Gastrocnemius medialis (tissue), 4 donors: ENCODE measurements around the gene N4BP3.

Experiments used
- CTCF ChIP-seq, 5 experiments: fragments of 450-650 bp in 3 of 5; fragments of 200-600 bp in 2 of 5; sonication (generic) in 2 of 5; IDR thresholded peaks in 4 of 5; conservative IDR thresholded peaks in 1 of 5; 1 replicate in 4 of 5; 2 replicates in 1 of 5; pipeline ENCODE4 v1.5.1; 2016 to 2019; ENCODE audit warnings: antibody characterized with exemption in 5 of 5, mild to moderate bottlenecking in 3 of 5, moderate library complexity in 3 of 5
- POLR2A ChIP-seq, 2 donors: fragments of 450-650 bp; IDR thresholded peaks; one replicate each; pipeline ENCODE4 v1.6.1; 2017; ENCODE audit warnings: antibody characterized with exemption in 2 of 2, mild to moderate bottlenecking in 2 of 2, moderate library complexity in 2 of 2

DNA sequence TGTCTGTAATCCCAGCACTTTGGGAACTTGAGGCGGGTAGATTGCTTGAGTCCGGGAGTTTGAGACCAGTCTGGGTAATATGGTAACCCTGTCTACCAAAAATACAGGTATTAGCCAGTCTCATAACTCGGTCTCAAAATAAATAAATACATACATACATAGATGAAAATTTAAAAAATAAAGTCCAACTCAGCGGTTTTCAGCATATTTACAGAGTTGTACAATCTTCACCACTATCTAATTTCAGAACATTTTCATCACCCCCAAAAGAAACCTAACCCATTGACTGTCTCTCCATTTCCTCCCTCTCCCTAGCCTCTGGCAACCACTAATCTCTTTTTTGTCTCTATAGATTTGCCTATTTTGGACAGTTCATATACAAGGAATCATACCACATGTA lies 28.2 kb downstream of the N4BP3 start:
- TF ChIP-seq CTCF (IDR thresholded peaks at IDR 0.05 in 4 of 5, conservative IDR thresholded peaks at IDR 0.05 in 1 of 5): no peak
- no peak for TF ChIP-seq POLR2A (IDR thresholded peaks at IDR 0.05)
